Measurements from ENCODE around the gene HOXD11. TPM values are rescaled to one million over a fixed set of nuclear protein-coding genes. Genes with fewer than 3 reads are reported as not detected.

Gene HOXD11
- total RNA-seq, 1 donor from 2014 or later = not detected

- intact Hi-C loops (cut with micrococcal nuclease) = no loop called here
These were observed 1.9 kb upstream of the HOXD11 start for GRCh38 chr2:176105078-176105729.

GRCh38 chr2:176105730-176106580 is 1.1 kb upstream of the HOXD11 start:
- intact Hi-C loops (cut with micrococcal nuclease) = no loop called here

GRCh38 chr2:176107731-176108181 is 676 bp downstream of the HOXD11 start:
- intact Hi-C loops (cut with micrococcal nuclease) = no loop called here

GRCh38 chr2:176109192-176109901 is 2.3 kb downstream of the HOXD11 start:
- intact Hi-C loops (cut with micrococcal nuclease) = loop anchor here (1.0 kb wide), 2 partner anchors 10 to 52 kb away; no protein-coding TSS in a partner anchor

GRCh38 chr2:176109946-176110345 is 2.9 kb downstream of the HOXD11 start:
- intact Hi-C loops (cut with micrococcal nuclease) = loop anchor here (1.0 to 2.0 kb wide), 4 partner anchors 9 to 51 kb away; no protein-coding TSS in a partner anchor

- intact Hi-C loops (cut with micrococcal nuclease) = loop anchor here (2.0 kb wide), 2 partner anchors 22 to 32 kb away; no protein-coding TSS in a partner anchor
These were observed 3.6 kb downstream of the HOXD11 start for GRCh38 chr2:176110415-176111308.

GRCh38 chr2:176111309-176111663 is 4.2 kb downstream of the HOXD11 start:
- intact Hi-C loops (cut with micrococcal nuclease) = loop anchor here (2.0 kb wide), 2 partner anchors 22 to 32 kb away; no protein-coding TSS in a partner anchor

GRCh38 chr2:176111846-176112374 is 4.8 kb downstream of the HOXD11 start:
- intact Hi-C loops (cut with micrococcal nuclease) = loop anchor here (2.0 kb wide), 2 partner anchors 21 to 33 kb away; no protein-coding TSS in a partner anchor

GRCh38 chr2:176112375-176113302 is 5.6 kb downstream of the HOXD11 start:
- intact Hi-C loops (cut with micrococcal nuclease) = no loop called here

- intact Hi-C loops (cut with micrococcal nuclease) = no loop called here
These were observed 7.2 kb downstream of the HOXD11 start for GRCh38 chr2:176114120-176114929.

GRCh38 chr2:176114930-176115625 is 8.0 kb downstream of the HOXD11 start:
- intact Hi-C loops (cut with micrococcal nuclease) = no loop called here

- intact Hi-C loops (cut with micrococcal nuclease) = no loop called here
These were observed 9.1 kb downstream of the HOXD11 start, which contains the start of gene HOXD10 for GRCh38 chr2:176115883-176116813. HOXD10 (plus strand) TSS chr2:176116778; CDS start chr2:176116834, 56 bp downstream.

- intact Hi-C loops (cut with micrococcal nuclease) = no loop called here
These were observed 10.2 kb downstream of the HOXD11 start for GRCh38 chr2:176117162-176117822.

GRCh38 chr2:176117823-176118371 is 10.8 kb downstream of the HOXD11 start:
- intact Hi-C loops (cut with micrococcal nuclease) = no loop called here

- intact Hi-C loops (cut with micrococcal nuclease) = loop anchor here (1.0 kb wide), 1 partner anchor 9 kb away; no protein-coding TSS in a partner anchor
These were observed 11.7 kb downstream of the HOXD11 start for GRCh38 chr2:176118601-176119339.

Measured in T-helper 1 cell treated with Interleukin-12 subunit alpha and Interleukin-12 subunit beta and Interleukin-4 antibody, amounts not matched to agents 30 ng/mL and 1 ng/mL, for 36 hours (primary cell).